Stimulated activated naive CD8-positive, alpha-beta T cell treated with anti-CD3 and anti-CD28 coated beads, Interleukin-15, Interleukin-2, amounts not matched to agents 100 U/mL and 50 U/mL, for 24 hours (primary cell): Measurements from ENCODE around the gene ANKRD36.
"Not testable (repeated sequence)": the region's sequence is repeated elsewhere in the genome, so short reads cannot be mapped to it uniquely, and the experiment has no call there.

ENCODE experiments used
- ATAC-seq: fragments of 150-1000 bp; cut with Tn5 transposase; one replicate; pipeline ENCODE4 v1.10.0; 2021
- DNase-seq: peaks from one replicate; pipeline ENCODE4 v3.0.0; 2021

The ANKRD36 gene

GRCh38 chr2:97293687-97294086 lies 180.7 kb downstream of the ANKRD36 start:
- DNase-seq, ATAC-seq: not testable (repeated sequence)
